Measurements from ENCODE around the gene FBLN7.
"Not testable (repeated sequence)": the region's sequence is repeated elsewhere in the genome, so short reads cannot be mapped to it uniquely, and the experiment has no call there.

FBLN7 gene, protein sequence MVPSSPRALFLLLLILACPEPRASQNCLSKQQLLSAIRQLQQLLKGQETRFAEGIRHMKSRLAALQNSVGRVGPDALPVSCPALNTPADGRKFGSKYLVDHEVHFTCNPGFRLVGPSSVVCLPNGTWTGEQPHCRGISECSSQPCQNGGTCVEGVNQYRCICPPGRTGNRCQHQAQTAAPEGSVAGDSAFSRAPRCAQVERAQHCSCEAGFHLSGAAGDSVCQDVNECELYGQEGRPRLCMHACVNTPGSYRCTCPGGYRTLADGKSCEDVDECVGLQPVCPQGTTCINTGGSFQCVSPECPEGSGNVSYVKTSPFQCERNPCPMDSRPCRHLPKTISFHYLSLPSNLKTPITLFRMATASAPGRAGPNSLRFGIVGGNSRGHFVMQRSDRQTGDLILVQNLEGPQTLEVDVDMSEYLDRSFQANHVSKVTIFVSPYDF

DNA sequence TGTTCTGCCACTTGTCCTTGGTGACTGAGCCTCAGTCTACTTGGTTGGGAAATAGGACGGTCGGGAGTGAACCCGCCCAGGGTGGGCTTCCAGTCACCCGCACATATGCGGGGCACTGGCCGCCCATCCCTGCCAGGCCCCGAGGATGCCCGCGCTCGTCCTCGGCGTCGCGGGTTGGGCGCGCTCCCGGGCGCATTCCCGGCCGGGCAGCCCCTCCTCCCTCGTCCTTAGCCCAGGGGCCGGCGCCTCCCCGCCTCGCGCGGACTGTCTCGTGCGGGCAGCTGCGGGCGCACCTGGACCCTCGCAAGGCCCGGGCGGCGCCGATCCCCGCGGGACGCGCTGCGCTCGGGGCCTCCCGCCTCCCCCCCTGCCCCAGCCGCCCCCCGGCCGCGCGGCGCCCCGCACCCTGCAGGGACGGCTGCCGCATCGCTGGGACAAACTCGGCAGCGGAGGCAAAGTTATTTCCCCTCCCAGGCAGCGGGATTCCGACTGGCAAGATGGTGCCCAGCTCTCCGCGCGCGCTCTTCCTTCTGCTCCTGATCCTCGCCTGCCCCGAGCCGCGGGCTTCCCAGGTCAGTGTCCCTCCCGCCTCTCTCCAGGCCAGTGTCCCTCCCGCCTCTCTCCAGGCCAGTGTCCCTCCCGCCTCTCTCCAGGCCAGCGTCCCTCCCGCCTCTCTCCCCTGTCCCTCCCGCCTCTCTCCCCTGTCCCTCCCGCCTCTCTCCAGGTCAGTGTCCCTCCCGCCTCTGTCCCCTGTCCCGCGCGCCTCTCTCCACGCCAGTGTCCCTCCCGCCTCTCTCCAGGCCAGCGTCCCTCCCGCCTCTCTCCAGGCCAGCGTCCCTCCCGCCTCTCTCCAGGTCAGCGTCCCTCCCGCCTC is at the start of gene FBLN7:
FBLN7 (plus strand) TSS at position 227 of the 874 bp plus-strand sequence; CDS start at position 498, 271 bp downstream.
- DNase-seq (ENCODE audit: low read depth) = no peak

DNA sequence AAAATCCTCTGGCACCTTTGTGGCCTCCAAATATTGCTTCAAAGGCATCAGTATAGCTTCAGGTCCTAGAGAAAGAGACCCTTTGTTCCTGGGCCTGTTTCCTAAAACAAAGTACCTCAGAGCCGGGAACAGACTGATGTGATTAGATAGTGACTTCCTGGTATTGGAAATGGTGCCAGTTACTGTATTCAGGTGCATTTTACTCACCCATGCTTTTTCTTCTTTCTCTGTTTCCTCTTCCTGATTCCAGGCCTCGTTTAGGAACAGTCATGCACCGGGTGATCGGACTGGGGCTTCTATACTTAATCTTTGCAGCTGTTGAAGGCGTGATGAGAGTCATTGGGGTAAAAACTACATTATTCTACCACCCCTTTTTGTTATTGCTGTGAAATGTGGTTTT is 48.8 kb upstream of the FBLN7 start:
- no peak for DNase-seq (ENCODE audit: low read depth)

DNA sequence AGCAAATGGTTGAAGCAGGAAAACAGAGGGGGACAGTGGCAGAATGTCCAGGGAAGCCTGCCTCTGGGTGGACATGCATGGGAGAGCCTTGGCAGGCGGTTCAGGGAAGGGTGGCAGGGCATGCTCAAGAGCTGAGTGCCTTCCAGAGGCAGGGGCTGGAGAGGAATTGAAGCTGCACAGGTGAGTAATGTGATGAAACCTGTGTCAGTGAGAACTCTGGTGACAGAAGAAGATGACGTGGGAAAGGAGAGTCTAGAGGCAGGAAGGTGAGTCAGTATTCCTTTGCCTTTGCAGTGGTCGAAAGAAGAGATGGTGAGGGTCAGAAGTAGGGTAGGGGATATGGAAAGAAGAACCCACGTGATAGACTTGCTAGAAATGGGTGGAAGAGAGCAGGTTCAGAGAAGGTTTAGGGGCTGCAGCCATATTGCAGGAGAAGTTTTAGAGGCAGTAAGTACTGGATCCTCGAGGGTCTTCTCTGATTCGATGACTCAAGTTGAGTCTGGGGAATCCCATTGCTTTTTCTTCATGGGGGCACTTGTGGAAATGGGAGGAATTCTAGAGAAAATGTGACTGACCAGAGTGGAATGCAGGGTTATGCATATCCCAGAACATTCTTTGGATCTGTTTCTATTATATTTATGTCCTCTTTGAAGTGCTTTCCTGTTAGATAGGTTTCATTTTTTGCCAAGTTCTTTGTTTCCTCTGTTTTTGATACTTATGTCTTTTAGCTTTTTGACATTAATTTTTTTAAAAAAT is 45.7 kb upstream of the FBLN7 start:
- DNase-seq (ENCODE audit: low read depth) = no peak

DNA sequence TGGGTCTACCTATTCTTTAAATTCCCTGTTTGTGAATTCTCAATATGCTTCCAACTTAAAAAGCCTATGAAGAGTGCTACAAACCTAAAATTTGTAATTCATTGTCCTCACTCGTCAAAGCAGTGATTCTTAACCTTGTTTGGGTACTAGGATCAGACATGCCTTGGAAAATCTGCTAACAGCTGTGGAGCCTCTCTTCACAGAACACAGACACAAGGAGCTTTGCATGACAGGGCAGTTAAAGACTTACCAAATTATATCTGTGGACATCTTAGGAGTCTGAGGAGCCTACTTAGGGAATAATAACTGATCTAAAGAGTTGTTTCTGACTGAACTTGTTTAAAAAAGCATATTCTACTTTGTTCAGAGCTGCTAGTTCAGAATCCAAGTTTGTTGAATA is 45.0 kb upstream of the FBLN7 start:
- no peak for DNase-seq (ENCODE audit: low read depth)

DNA sequence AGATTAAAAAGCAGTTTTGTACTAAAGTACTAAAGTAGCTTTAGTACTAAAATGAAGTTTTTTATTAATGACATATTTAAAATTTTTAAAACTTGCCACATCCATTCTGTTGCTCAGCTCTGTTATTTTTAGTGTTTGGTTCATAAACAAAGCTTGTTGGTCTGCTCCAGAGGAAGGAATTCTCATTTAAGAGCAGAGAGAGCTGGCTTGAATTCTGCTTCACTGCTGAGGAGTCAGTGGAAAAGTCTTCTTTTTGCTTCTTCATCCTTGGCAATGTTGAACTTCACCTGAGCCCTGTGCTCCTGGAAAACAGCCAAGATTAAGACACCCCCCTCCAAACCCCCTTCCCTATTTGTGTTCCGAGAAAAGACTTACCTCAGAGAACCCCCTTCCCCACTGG is 42.5 kb upstream of the FBLN7 start:
- no peak for DNase-seq (ENCODE audit: low read depth)

DNA sequence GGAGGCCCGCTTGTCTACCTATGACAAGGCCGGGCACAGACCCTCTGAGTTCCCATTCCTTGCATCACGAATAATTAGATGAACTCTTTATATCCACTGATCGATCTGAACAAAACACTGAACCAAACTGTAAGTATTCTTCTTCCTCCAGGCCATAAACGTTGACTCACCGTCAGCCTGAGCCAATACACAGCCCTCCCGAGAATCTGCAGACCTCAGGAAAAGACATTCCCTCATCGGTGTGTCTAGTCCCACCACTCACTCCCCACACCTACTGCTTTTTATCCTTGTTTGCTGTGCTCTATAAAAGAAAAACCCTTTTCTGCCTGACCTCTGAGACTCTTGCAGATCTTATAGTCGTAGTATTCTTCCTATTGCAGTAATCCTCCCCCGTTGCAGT is 42.1 kb upstream of the FBLN7 start:
- no peak for DNase-seq (ENCODE audit: low read depth)

DNA sequence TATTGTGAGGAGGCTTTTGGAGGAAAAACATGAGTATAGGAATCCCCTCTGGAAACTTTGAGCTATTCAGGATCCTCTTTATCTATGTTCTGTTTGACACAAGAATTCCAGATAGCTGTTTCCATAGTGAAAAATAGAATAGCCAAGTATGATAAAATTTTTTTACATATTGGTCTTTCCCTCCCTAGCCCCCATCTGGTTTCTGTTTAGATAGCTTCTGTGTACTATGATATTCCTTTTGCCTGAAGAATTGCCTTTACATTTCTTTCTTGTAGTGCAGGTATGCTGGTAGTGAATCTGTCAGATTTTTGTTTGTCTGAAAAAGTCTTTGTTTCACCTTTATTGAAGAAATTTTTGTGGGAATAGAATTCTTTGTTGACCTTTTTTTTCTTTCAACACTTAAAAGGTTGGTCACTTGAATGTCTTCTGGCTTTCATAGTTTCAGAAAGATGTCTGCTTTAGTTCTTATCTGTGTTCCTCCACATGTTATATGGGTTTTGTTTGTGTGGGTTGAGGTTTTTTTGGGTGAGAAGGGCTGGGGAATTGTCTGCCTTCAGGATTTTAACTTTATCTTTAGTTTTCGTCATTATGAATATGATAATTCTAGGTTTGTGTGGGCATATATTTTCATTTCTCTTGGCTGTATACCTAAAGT is 29.9 kb upstream of the FBLN7 start:
- no peak for DNase-seq (ENCODE audit: low read depth)

DNA sequence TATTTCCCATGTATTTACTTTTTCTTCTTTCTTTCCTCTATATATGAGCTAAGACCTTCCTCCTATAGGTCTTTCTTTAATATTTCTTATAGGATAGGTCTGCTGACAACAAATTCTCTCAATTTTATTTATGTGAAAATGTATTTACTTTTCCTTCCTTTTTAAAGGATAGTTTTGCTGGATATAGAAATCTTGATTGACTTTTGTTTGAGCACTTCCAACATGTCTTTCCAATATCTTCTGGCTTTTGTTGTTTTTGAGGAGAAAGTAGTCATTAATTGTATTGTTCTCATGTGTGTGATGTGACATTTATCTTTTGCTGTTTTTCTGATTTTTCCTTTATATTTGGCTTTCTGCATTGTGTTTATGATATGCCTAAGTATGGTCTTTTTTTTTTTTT is 28.9 kb upstream of the FBLN7 start:
- no peak for DNase-seq (ENCODE audit: low read depth)

DNA sequence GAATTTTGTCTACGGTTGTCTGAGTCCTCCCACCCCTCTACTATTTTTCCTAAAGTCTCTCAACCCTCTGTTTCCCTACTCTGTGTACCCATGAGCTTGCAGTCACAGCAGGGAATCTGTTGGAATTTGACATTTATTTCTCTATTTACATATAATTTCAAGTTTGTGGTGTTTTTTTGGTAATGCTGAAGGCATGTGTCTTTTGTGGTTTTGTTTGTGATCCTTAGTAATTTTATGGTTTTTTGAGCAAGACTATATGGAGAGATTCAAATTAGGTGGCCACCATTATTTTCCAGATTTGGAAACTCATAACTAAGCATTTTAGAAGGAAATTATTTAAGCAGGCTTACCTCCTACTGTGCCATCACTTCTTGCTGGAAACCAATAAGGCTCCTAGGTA is 27.2 kb upstream of the FBLN7 start:
- no peak for DNase-seq (ENCODE audit: low read depth)

DNA sequence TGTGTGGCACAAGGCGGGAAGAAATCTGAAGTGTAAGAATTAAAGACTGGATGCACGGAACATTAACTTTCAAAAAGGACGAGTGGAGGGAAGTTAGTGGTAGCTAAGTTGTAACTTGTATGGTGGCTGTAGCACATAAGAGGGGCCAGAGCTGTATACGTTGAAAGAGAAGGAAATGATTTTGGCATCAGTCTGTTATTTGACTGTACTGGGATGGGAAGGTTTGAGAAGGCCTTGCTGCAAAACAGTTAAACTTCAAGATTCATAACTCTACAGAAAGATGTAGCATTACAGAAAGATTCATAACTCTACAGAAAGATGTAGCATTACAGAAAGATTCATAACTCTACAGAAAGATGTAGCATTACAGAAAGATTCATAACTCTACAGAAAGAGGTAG is 24.8 kb upstream of the FBLN7 start:
- DNase-seq (ENCODE audit: low read depth) = not testable (repeated sequence)

DNA sequence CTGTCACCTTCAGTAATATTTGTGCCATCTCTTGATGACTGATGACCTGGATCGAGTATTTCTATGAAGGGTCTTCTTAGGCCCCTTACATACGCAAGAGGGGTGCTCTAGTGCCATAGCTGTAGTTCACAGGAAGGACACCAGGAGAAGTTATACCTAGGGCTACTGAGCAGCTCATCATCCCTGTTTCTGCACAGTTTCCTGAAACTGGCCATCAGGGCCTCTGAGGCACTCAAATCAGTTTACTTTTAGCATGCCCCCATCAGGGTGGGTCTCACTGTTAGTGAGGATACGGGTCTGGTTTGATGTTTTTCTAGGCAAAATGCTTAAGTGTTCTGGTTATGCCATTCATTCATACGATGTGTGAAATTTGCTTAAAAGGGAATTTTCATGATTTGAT is 20.0 kb upstream of the FBLN7 start:
- DNase-seq (ENCODE audit: low read depth) = no peak

DNA sequence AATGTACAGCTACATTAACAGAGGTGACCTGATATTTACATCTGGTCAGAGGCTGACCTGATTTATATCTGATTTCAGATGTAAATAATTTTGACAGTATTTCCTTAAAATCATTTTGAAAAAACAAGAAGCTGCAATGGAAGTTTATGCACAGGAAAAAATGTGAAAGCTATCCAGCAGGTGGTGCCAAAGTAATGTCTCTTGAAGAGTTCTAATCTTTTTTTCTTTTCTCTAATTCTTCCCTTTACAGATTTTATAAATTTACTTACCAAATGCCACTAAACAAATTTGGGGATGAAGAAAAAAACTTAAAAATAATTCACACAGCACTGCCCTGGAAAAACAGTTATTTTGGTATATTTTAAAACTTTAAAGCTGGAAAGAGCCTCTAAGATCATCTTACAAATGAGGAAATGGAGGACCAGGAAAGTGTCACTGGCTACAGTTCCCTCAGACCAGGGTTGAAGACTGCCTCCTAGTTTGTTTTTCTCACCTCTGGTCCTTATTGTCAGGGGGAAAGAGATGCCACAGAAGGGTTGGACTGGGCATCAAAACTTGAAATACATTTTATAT is 16.4 kb upstream of the FBLN7 start:
- no peak for DNase-seq (ENCODE audit: low read depth)

DNA sequence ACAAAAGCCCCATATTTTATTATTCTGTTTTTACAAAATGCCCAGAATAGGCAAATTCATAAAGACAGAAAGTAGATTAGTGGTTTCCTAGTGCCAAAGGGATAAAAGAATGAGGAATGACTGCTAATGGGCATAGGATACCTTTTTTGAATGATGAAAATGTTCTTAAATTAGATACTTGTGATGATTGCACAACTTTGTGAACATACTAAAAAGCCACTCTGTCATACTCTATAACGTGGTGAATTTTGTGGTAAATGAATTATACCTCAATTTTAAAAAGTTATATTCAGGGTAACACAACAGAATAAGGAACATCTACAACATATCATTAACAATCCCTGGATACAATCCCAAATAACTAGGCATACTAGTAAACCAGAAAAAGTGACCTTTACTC is 9.1 kb upstream of the FBLN7 start:
- no peak for DNase-seq (ENCODE audit: low read depth)

DNA sequence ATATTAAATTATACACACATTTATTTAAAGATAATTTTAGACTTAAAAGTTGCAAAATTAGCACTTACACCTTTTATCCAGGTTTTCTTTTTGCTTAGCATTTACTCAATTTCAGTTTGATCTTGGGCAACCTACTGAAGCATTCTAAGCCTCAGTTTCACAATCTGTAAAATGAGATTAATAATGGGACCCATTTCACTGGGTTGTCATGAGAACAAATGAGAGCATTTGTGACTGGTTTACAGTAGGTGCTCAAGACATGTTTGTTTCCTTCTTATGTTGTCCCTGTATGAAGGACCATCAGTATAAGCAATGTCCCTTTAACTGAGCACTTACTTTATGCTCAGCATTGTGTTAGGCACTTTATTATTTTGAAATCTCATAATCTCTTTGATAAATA is 4.8 kb upstream of the FBLN7 start:
- DNase-seq (ENCODE audit: low read depth) = no peak

DNA sequence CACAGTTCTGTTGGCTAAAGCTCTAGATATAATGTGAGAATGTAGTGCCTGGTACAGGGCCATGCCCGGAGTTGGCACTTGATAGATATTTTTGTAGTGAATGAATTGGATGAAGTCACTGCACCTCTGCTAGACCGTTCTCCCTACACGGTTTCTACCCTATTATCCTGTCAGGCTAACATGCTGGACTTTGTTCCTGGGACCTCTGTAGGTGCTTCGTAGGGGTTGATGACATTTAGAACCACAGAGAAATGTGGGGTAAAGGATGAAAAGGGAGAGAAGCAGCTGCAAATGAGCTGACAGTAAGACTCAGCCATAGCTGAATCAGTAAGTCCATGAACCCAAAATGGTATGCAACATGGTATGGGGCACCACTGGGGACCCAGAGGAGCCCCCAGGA is 4.1 kb upstream of the FBLN7 start:
- DNase-seq (ENCODE audit: low read depth) = no peak

DNA sequence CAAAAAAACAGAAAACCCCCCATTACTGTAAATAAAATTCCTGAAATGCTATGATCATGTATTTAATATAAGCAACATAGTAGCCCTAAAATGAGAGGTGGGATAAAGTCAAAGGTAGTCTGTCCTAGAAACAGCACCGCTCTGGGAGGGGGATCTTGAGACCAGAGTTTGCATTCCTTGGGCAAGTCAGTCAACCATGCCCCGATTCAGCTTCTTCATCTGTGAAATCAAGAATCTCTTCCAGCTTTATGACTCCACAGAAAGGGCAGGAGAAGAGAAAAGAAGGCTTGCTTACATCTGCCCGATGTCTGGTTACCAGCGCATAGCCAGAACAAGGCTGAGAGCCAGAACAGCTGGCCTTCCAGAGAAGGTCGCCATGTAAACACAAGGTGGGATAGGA is 2.1 kb upstream of the FBLN7 start:
- DNase-seq (ENCODE audit: low read depth) = no peak

DNA sequence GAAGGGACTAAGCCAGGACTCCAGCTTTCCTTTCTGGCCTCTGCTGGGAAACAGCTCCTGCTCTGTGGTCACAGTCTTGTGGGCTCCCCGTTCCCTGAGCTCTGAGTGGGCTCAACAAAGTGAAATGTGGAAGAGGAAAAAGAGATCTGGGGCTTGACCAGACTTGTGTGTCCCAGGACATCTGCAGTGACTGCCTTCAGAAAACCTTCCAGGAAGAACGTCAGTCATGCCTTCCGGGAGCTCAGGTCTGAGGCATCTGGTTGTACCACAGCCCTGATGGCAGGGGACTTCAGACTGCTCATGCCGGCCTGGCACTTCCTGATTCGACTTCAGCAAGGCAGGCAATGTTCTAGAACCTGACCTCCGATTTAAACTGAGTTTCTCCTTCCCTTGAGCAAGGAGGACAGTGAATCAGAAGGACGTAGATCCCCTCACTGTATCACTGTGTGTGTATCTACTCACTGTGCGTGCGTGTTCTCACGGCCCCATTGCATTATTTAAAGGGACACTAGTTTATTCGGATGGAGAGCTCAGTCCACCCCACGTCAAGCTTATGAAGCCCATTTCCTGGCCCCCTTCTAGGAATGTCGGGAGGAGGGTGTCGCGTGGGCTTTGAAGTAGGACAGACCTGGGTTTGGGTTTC is 548 bp upstream of the FBLN7 start:
- DNase-seq (ENCODE audit: low read depth) = no peak

DNA sequence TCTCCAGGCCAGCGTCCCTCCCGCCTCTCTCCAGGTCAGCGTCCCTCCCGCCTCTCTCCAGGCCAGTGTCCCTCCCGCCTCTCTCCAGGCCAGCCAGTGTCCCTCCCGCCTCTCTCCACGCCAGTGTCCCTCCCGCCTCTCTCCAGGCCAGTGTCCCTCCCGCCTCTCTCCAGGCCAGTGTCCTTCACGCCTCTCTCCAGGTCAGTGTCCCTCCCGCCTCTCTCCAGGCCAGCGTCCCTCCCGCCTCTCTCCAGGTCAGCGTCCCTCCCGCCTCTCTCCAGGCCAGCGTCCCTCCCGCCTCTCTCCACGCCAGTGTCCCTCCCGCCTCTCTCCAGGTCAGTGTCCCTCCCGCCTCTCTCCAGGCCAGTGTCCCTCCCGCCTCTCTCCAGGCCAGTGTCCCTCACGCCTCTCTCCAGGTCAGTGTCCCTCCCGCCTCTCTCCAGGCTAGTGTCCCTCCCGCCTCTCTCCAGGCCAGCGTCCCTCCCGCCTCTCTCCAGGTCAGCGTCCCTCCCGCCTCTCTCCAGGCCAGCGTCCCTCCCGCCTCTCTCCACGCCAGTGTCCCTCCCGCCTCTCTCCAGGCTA is 939 bp downstream of the FBLN7 start:
- not testable (repeated sequence) for DNase-seq (ENCODE audit: low read depth)

DNA sequence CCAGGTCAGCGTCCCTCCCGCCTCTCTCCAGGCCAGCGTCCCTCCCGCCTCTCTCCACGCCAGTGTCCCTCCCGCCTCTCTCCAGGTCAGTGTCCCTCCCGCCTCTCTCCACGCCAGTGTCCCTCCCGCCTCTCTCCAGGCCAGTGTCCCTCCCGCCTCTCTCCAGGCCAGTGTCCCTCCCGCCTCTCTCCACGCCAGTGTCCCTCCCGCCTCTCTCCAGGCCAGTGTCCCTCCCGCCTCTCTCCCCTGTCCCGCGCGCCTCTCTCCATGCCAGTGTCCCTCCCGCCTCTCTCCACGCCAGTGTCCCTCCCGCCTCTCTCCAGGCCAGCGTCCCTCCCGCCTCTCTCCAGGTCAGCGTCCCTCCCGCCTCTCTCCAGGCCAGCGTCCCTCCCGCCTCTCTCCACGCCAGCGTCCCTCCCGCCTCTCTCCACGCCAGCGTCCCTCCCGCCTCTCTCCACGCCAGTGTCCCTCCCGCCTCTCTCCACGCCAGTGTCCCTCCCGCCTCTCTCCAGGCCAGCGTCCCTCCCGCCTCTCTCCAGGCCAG is 1.5 kb downstream of the FBLN7 start:
- not testable (repeated sequence) for DNase-seq (ENCODE audit: low read depth)

DNA sequence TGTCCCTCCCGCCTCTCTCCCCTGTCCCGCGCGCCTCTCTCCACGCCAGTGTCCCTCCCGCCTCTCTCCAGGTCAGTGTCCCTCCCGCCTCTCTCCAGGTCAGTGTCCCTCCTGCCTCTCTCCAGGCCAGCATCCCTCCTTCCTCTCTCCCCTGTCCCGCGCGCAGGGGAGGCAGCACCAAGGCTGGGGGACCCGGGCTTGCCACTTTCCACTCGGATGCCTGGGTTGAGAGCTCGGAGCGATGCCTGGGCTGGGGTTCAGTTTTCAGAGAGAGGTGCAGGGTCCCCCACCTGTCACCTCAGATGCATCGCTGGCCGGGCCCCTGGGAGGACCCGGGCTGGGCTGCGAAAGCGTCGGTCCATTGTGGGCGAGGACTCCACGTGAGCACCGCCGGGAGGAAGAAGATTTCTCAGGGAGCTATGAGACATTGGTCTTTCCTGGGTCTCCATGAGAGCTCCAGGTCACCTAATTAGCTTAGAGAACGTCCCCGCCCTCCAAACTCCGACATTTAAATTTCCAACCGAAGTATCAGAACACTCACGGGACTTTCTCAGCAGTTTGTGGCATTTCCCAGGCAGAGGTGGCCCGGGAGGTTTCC is 2.1 kb downstream of the FBLN7 start:
- DNase-seq (ENCODE audit: low read depth) = no peak
